Erythroblast (primary cell): ENCODE results near the gene RSPH9.
"Not testable (repeated sequence)": the region's sequence is repeated elsewhere in the genome, so short reads cannot be mapped to it uniquely, and the experiment has no call there.

ENCODE experiments used
- DNase-seq, 2 experiments: peaks; one replicate each; lab custom pipeline; 2025; lab: John Stamatoyannopoulos, UW
- GATA1 ChIP-seq: IDR thresholded peaks from 2 replicates; pipeline ENCODE4 v1.6.1; 2011; ENCODE audit warnings: low read depth, mild to moderate bottlenecking, control low read depth, low read length, moderate library complexity
- POLR2A ChIP-seq: IDR thresholded peaks from 2 replicates; pipeline ENCODE4 v1.6.1; 2011; ENCODE audit warnings: mild to moderate bottlenecking, low read length

RSPH9 gene

DNA sequence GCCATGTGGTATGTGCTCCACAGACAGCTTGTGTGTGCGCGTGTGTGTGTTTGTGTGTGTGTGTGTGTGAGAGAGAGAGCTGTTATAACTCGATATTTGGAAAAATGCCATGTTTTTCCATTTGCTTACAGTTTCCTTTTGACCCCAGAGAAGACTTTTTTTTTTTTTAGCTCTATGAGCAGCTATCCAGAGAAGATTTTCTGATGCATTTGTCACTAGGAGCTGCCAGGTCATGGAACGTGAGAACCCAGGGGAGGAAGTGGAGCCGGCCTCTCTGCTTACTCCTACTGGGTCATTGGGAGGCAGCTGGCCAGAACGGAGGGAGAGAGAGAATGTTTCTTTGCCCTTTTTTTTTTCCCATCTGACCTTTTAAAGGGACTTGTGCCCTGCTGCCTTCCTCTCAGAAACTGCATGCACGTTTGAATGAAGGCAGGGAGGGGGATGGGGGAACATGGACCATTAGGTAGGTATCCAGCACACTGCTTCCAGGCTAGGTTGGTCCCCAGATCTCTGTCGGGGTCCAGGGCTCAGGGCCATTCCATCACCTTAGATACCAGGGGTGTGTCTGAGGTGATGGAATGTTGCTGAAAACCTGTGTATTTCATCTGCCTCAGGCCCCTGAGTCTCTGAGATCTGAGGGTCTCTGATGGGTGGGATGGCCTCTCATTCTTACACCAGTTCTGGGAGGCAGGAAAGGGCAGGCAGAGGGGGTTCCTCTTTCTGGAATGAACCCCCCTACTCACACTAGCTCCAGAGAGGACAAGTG is 53.9 kb downstream of the RSPH9 start:
- no peak for TF ChIP-seq POLR2A
- TF ChIP-seq GATA1, result no peak
- no peak for DNase-seq

DNA sequence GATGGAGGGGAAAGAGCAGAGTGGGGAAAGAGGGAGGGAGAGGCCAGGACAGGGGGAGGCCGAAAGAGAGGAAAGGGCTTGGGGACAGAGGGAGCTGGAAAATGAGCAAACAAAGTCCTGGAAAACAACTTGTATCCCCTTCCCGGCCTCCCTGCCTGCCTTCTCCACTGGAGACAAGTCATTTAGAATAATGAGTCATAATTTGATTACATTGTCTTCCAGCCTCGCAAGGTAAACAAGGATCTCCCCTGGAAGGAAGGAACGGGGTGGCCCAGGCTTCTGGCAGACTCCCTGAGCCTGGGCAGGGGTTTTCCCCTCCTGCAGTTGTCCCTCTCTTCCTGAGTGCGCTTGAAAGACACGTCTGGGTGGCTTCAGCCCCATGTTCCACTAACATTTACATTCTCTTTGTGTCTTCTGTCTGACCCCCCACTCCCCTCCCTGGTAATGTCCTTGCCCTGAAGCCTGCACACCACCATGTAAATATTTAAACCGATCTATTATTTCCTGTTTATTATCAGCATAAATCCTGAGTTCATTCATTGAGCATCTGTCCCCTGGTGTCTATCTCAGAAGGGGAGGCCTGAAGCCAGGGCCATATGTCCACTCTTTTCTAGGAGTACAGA is 54.8 kb downstream of the RSPH9 start:
- TF ChIP-seq POLR2A (no peak), GATA1 (no peak)
- DNase-seq, result no peak

- not testable (repeated sequence) for DNase-seq
Measured at GRCh38 chr6:43700939-43701560, 56.2 kb downstream of the RSPH9 start.

GRCh38 chr6:43702171-43702533 is 57.3 kb downstream of the RSPH9 start:
- TF ChIP-seq GATA1 (no peak), POLR2A (no peak)
- no peak for DNase-seq

GRCh38 chr6:43702534-43703440 is 58.0 kb downstream of the RSPH9 start:
- TF ChIP-seq GATA1 (no peak), POLR2A (peak; percentile 53)

DNA sequence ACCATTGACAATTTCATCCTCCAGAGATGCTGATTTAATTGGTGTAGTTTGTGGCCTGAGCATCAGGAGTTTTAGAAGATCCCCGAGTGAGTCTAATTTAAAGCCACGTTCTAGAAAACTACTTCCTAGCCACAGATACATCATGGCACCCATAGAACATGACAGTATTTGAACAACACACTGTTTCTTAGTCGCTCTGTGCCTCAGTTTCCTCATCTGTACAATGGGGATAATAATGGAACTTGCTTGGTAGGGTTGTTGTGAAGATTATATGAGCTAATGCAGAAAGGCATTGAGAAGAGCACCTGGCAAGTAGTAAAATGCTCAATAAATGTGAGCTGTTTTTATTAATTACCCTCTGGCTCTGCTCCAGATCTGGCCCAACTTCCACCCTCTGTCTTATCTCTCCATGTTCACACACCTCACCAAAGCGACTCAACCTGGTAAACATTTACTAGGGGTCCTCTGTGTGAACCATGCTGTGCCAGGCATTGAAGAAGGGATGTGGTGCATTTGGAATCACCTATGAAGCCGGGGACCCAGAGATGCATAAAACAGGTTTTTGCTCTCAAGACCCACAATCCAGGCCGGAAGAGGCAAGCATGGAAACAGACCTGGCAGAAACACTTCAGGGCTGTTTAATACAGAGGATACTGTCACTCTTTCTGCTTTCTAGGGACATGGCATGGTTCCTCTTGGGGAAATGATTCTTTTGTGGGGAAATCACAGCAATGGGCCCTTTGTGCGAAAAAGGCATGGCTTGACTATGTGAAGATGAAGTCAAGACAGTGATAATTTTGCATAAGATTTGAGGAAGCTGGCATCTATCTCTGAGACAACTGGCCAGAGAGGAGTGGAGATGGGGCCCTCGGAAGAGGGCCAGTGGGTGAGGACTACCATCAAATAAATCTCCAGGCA is 58.9 kb downstream of the RSPH9 start:
- TF ChIP-seq GATA1 (no peak), POLR2A (no peak)
- DNase-seq, result no peak

More at GRCh38 chr6:43702534-43703440, 58.0 kb downstream of the RSPH9 start:
- DNase-seq, result peak; percentile 92

DNA sequence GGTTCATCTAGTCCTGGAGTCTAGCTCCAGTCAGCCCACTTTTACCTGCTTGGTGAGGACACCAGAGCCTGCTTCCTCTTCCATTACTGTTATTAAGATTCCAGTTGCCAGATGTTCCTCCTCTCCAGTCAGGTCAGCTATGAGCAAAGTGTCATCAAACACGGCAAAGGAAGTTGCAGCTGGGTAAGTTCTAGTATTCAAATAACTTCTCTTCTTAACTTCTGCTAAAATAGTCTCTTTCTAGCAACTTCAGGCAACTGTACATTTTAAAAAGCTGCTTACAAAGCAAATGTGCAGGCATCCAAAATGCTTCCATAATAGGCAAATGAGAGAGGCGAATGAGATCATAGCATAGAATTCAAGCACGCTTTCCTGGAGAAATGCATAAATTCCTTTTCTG is 61.2 kb downstream of the RSPH9 start:
- DNase-seq, result no peak
- no peak for TF ChIP-seq POLR2A
- TF ChIP-seq GATA1, result no peak

DNA sequence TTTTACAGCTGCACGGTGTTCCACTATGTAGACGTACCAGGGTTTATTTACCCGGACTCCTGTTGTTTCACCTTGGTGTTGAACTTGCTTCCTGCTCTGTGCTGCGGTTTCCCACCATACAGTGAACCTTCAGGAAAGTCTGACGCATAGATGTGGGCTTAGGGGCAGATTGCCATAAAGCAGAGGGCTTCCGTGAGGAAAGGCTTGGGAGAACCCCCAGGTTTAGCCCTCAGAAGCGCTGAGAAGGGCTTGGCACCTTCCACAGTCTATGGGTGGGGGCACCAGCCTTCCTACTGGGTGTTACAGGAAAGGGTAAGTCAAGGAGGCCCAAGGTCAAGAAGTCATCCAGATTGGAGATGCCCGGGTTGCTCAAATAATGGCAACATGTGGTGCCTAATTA is 62.0 kb downstream of the RSPH9 start:
- TF ChIP-seq GATA1 (no peak), POLR2A (no peak)
- DNase-seq, result no peak

DNA sequence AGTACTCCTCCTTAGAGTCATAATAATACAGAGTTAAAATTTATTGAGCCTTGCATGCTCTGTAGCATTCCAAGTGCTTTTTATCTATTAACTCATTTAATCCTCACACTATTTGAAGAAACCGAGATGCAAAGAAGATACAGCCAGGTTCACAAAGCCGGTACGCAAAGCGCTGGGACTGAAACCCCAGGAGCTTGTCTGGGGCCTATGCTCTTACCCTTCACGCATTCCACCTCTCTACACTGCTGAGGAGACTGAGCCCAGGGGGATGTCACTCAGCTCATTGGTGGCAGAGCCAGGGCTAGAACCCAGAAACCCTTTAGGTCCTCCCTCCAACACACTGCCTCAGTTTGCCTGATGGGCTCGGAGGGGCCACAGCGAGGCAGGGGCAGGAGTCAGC is 62.4 kb downstream of the RSPH9 start:
- no peak for DNase-seq
- TF ChIP-seq GATA1 (no peak), POLR2A (no peak)

GRCh38 chr6:43707767-43708166 is 62.9 kb downstream of the RSPH9 start:
- TF ChIP-seq POLR2A (no peak), GATA1 (no peak)
- DNase-seq, result no peak

DNA sequence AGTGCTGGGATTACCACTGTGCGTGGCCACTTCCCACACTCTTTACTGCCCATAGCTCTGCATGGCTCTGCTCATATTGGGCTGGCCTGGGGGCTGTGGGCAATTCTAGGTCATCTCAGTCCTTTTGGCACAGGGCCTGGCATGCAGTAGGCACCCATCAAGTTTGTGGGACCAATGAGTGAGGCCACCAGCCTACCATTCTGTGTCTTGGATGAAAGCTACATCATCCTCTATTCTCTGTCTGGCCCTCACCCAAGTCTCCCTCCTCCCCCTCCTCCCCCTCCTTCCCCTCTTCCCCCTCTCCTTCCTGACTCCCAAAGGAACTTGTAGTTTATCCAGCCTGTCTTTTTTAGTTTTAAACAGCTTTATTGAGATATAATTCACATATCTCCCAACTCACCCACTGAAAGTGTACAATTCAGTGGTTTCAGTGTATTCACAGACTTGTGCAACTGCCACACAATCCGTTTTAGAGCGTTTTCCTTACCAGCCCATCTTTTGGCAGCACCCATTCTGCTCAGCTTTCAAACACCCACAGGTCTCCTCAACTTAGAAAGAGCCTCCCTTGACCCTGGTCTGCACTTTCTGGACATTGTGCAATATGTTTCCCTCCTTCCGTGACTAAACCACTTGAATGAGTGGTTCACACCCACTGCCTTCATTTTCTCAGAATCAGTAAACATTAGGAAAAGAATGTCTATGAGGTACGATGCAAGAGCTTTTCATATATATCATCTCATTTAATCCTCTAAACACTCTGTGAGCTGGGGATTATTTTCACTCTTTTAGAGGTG is 64.2 kb downstream of the RSPH9 start:
- peak in 1 of 2 experiments; percentile 37 for DNase-seq
- TF ChIP-seq GATA1 (no peak), POLR2A (no peak)

GRCh38 chr6:43709654-43710303 is 64.9 kb downstream of the RSPH9 start:
- DNase-seq, result no peak
- TF ChIP-seq POLR2A, result no peak
- no peak for TF ChIP-seq GATA1
